Dermis microvascular lymphatic vessel endothelial cell (primary cell): ENCODE results near the gene ZNF749. TPM values are rescaled to one million over a fixed set of nuclear protein-coding genes. Genes with fewer than 3 reads are reported as not detected.

Experiments
- DNase-seq, 2 donors: peaks; one replicate each; pipeline versions ENCODE4 v3.0.0 to v3.0.0-alpha.2; 2010; ENCODE audit warnings: low read depth in 2 of 2
- total RNA-seq: library from RNA; depleted of rRNA; stranded (reverse); fragments of >200 nt; gene quantifications from 2 replicates; pipeline ENCODE4 v1.2.1, GENCODE V29; 2014

ZNF749 gene
- total RNA-seq, 1 donor from 2014 or later, result 8.5 TPM

GRCh38 chr19:57465680-57466381 lies 30.7 kb downstream of the ZNF749 start:
- DNase-seq, result peak in 1 of 2 donors; percentile 33

GRCh38 chr19:57466489-57466888 lies 31.4 kb downstream of the ZNF749 start:
- DNase-seq, result no peak

GRCh38 chr19:57473646-57474045 lies 38.5 kb downstream of the ZNF749 start:
- DNase-seq, result no peak

GRCh38 chr19:57477191-57478008 lies 42.3 kb downstream of the ZNF749 start, which contains the start of gene ZNF772:
Gene ZNF772 (minus strand): TSS chr19:57477566. CDS start chr19:57477309, 257 bp downstream.
- peak; percentile 89 to 94 for DNase-seq

- DNase-seq, result peak; percentile 73 to 86
Measured at GRCh38 chr19:57487477-57488298, 52.6 kb downstream of the ZNF749 start, which contains the start of gene ZNF419. Gene ZNF419 (plus strand): TSS chr19:57487750. CDS start chr19:57487951, 201 bp downstream.

- peak; percentile 30 to 42 for DNase-seq
Measured at GRCh38 chr19:57488299-57488644, 53.1 kb downstream of the ZNF749 start.

Other genes with a start within 250 kb of the ZNF749 start
- gene ZNF264, start 243.8 kb upstream of the ZNF749 start, total RNA-seq, result 11.4 and 23.1 TPM in 2 replicates
- gene AURKC, start 204.3 kb upstream of the ZNF749 start, total RNA-seq, result 0.13 and 0.38 TPM in 2 replicates
- gene ZNF805, start 194.7 kb upstream of the ZNF749 start, total RNA-seq, result 19.8 and 25.3 TPM in 2 replicates
- gene ZNF460, start 154.8 kb upstream of the ZNF749 start, total RNA-seq, result 37.4 and 57.8 TPM in 2 replicates
- gene ZNF543, start 114.9 kb upstream of the ZNF749 start, total RNA-seq, result 7.8 and 10.1 TPM in 2 replicates
- gene ZNF304, start 84.1 kb upstream of the ZNF749 start, total RNA-seq, result 8.1 and 10.7 TPM in 2 replicates
- 8.0 and 11.1 TPM in 2 replicates for gene TRAPPC2B, start 71.8 kb upstream of the ZNF749 start, total RNA-seq
- 2.3 and 3.0 TPM in 2 replicates for gene ZNF547, start 71.8 kb upstream of the ZNF749 start, total RNA-seq
- gene ZNF548, start 45.5 kb upstream of the ZNF749 start, total RNA-seq, result 8.0 and 13.5 TPM in 2 replicates
- 9.8 and 10.9 TPM in 2 replicates for gene ZNF17, start 24.2 kb upstream of the ZNF749 start, total RNA-seq
- 0.13 and 0.51 TPM in 2 replicates for gene VN1R1, start 21.8 kb downstream of the ZNF749 start, total RNA-seq
- 13.1 and 14.7 TPM in 2 replicates for gene ZNF772, start 42.2 kb downstream of the ZNF749 start, total RNA-seq
- 7.7 and 14.9 TPM in 2 replicates for gene ZNF419, start 52.4 kb downstream of the ZNF749 start, total RNA-seq
- gene ZNF773, start 64.6 kb downstream of the ZNF749 start, total RNA-seq, result 5.8 and 12.1 TPM in 2 replicates
- gene ZNF549, start 92.0 kb downstream of the ZNF749 start, total RNA-seq, result 2.8 and 4.9 TPM in 2 replicates
- 4.2 and 7.3 TPM in 2 replicates for gene ZNF550, start 124.5 kb downstream of the ZNF749 start, total RNA-seq
- gene ZNF416, start 143.6 kb downstream of the ZNF749 start, total RNA-seq, result 2.7 and 4.6 TPM in 2 replicates
- 3.9 and 7.7 TPM in 2 replicates for gene ZIK1, start 148.8 kb downstream of the ZNF749 start, total RNA-seq
- 3.9 and 4.7 TPM in 2 replicates for gene ZNF530, start 164.6 kb downstream of the ZNF749 start, total RNA-seq
- gene ZNF134, start 178.9 kb downstream of the ZNF749 start, total RNA-seq, result 13.2 and 16.4 TPM in 2 replicates
- gene ZNF211, start 197.8 kb downstream of the ZNF749 start, total RNA-seq, result 6.7 and 9.0 TPM in 2 replicates
- gene ZSCAN4, start 233.6 kb downstream of the ZNF749 start, total RNA-seq, result not detected in 2 replicates
- 5.4 and 8.5 TPM in 2 replicates for gene ZNF551, start 246.7 kb downstream of the ZNF749 start, total RNA-seq